GM18519 (cell line): ENCODE results near the gene BPTF.
A peak's percentile ranks its signal among the peaks of the same experiment; 100 is the strongest.
"Not testable (repeated sequence)": the region's sequence is repeated elsewhere in the genome, so short reads cannot be mapped to it uniquely, and the experiment has no call there.

ENCODE experiments used
- ATAC-seq: cut with Tn5 transposase; IDR thresholded peaks from one replicate; pipeline ENCODE4 v1.9.1; 2021; ENCODE audit warnings: mild to moderate bottlenecking, moderate library complexity; ENCODE audit not compliant: unreplicated experiment, low FRiP score

Gene BPTF

GRCh38 chr17:67959510-67959909 is 134.2 kb downstream of the BPTF start:
- ATAC-seq, result no peak

GRCh38 chr17:67960276-67960675 is 135.0 kb downstream of the BPTF start:
- ATAC-seq, result not testable (repeated sequence)

- ATAC-seq, result not testable (repeated sequence)
Measured at GRCh38 chr17:67962156-67962555, 136.9 kb downstream of the BPTF start.

GRCh38 chr17:67963145-67963572 is 137.9 kb downstream of the BPTF start:
- not testable (repeated sequence) for ATAC-seq

GRCh38 chr17:67970783-67971182 is 145.5 kb downstream of the BPTF start:
- no peak for ATAC-seq

- ATAC-seq, result no peak
Measured at GRCh38 chr17:67974185-67974584, 148.9 kb downstream of the BPTF start.

GRCh38 chr17:67974598-67975066 is 149.3 kb downstream of the BPTF start:
- ATAC-seq, result no peak

GRCh38 chr17:67976306-67976705 is 151.0 kb downstream of the BPTF start:
- ATAC-seq, result not testable (repeated sequence)

GRCh38 chr17:67980456-67980855 is 155.2 kb downstream of the BPTF start:
- no peak for ATAC-seq

- ATAC-seq, result not testable (repeated sequence)
Measured at GRCh38 chr17:67980883-67981282, 155.6 kb downstream of the BPTF start.

- ATAC-seq, result no peak
Measured at GRCh38 chr17:67982034-67982640, 156.8 kb downstream of the BPTF start.

GRCh38 chr17:67982686-67983382 is 157.5 kb downstream of the BPTF start:
- ATAC-seq, result no peak

- ATAC-seq, result no peak
Measured at GRCh38 chr17:67983383-67983688, 158.0 kb downstream of the BPTF start.

GRCh38 chr17:67990909-67991308 is 165.6 kb downstream of the BPTF start:
- no peak for ATAC-seq

GRCh38 chr17:67992548-67993152 is 167.3 kb downstream of the BPTF start:
- no peak for ATAC-seq

GRCh38 chr17:67993153-67993997 is 168.1 kb downstream of the BPTF start:
- ATAC-seq, result peak; percentile 70

- no peak for ATAC-seq
Measured at GRCh38 chr17:67993998-67994361, 168.7 kb downstream of the BPTF start.

- no peak for ATAC-seq
Measured at GRCh38 chr17:67994817-67995569, 169.7 kb downstream of the BPTF start.

- ATAC-seq, result no peak
Measured at GRCh38 chr17:67995570-67996263, 170.4 kb downstream of the BPTF start.
